ENCODE data around the gene DIPK1B.

DNA sequence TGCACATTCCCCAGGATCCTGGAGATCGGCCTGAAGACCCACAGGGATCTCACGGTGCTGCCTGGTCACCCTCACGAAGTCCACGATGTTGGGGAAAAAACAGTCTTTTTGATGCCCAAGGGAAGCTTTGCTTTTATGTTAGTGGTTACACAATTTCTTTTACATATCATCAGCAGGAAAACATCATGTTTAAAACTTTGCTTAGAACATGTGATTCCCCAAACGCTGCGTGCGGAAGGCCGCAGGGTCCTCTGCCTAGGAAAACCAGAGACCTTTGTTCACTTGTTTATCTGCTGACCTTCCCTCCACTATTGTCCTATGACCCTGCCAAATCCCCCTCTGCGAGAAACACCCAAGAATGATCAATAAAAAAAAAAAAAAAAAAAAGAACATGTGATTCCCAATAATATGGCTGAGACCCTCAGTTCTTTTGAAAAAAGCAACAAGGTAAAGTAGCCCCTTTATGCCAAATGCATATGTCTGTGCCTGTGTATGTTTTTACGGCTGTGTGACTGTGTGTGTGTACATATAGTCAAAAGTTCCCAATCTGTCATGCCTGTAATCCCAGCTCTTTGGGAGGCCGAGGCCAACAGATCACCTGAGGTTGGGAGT, 13.6 kb upstream of the DIPK1B start:
- TF ChIP-seq, protein P1, sequence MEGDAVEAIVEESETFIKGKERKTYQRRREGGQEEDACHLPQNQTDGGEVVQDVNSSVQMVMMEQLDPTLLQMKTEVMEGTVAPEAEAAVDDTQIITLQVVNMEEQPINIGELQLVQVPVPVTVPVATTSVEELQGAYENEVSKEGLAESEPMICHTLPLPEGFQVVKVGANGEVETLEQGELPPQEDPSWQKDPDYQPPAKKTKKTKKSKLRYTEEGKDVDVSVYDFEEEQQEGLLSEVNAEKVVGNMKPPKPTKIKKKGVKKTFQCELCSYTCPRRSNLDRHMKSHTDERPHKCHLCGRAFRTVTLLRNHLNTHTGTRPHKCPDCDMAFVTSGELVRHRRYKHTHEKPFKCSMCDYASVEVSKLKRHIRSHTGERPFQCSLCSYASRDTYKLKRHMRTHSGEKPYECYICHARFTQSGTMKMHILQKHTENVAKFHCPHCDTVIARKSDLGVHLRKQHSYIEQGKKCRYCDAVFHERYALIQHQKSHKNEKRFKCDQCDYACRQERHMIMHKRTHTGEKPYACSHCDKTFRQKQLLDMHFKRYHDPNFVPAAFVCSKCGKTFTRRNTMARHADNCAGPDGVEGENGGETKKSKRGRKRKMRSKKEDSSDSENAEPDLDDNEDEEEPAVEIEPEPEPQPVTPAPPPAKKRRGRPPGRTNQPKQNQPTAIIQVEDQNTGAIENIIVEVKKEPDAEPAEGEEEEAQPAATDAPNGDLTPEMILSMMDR (IDR thresholded peaks at IDR 0.05; ENCODE audit: borderline replicate concordance, extremely low read depth, low read length, poor library complexity, severe bottlenecking), result no peak
- TF ChIP-seq EZH2 (IDR thresholded peaks at IDR 0.05; ENCODE audit: borderline replicate concordance, low read depth, low read length, severe bottlenecking), result no peak
